DOHH2 (cell line): ENCODE data around the gene ADAMTS12.

ENCODE experiments used
- H3F3A ChIP-seq: fragments of 200-600 bp; sonication (generic), shearing (Covaris generic); 2 replicates; pipeline ENCODE4 v1.6.0; 2016; ENCODE audit warnings: antibody characterized with exemption, mild to moderate bottlenecking; ENCODE audit not compliant: control insufficient read depth, insufficient read depth
- H3K27ac ChIP-seq: fragments of 200-600 bp; sonication (generic); 2 replicates; pipeline ENCODE4 v1.5.1; 2014; ENCODE audit warnings: low read depth, mild to moderate bottlenecking, low read length, moderate library complexity
- H3K27me3 ChIP-seq: fragments of 200-600 bp; sonication (generic); 2 replicates; pipeline ENCODE4 v1.6.1; 2014; ENCODE audit warnings: mild to moderate bottlenecking, low read length, mixed read lengths; ENCODE audit not compliant: control insufficient read depth
- H3K36me3 ChIP-seq: fragments of 200-600 bp; sonication (generic); 2 replicates; pipeline ENCODE4 v1.6.1; 2014; ENCODE audit warnings: mild to moderate bottlenecking, low read length, moderate library complexity, mixed read lengths; ENCODE audit not compliant: control insufficient read depth
- H3K4me1 ChIP-seq: fragments of 200-600 bp; sonication (generic); 2 replicates; pipeline ENCODE4 v1.6.1; 2014; ENCODE audit warnings: mild to moderate bottlenecking, low read length, mixed read lengths; ENCODE audit not compliant: control insufficient read depth
- H3K4me2 ChIP-seq: fragments of 200-600 bp; sonication (generic); 2 replicates; pipeline ENCODE4 v1.6.0; 2014; ENCODE audit warnings: mild to moderate bottlenecking, low read length, moderate library complexity
- H3K4me3 ChIP-seq: fragments of 200-600 bp; sonication (generic); 2 replicates; pipeline ENCODE4 v1.5.1; 2014; ENCODE audit warnings: mild to moderate bottlenecking, low read length, mixed read lengths
- H3K79me2 ChIP-seq: fragments of 200-600 bp; sonication (generic); 2 replicates; pipeline ENCODE4 v1.6.1; 2014; ENCODE audit warnings: mild to moderate bottlenecking, low read length, mixed read lengths; ENCODE audit not compliant: control insufficient read depth
- H3K9me2 ChIP-seq: fragments of 200-600 bp; sonication (generic); replicated peaks from 2 replicates; pipeline ENCODE4 v1.6.1; 2014; ENCODE audit warnings: mild to moderate bottlenecking, low read length, mixed read lengths; ENCODE audit not compliant: control insufficient read depth
- H3K9me3 ChIP-seq: fragments of 200-600 bp; sonication (generic); 2 replicates; pipeline ENCODE4 v1.6.1; 2014; ENCODE audit warnings: antibody characterized with exemption, low read length, mixed read lengths; ENCODE audit not compliant: control insufficient read depth, insufficient read depth
- H4K20me1 ChIP-seq: fragments of 200-600 bp; sonication (generic); 2 replicates; pipeline ENCODE4 v1.6.0; 2014; ENCODE audit warnings: low read depth, mild to moderate bottlenecking, antibody characterized with exemption, low read length, moderate library complexity; ENCODE audit not compliant: control insufficient read depth, insufficient read depth
- CTCF ChIP-seq: fragments of 200-600 bp; sonication (generic); IDR thresholded peaks from one replicate; pipeline ENCODE4 v1.5.1; 2014; ENCODE audit warnings: antibody characterized with exemption, mild to moderate bottlenecking, low read depth, low read length; ENCODE audit not compliant: poor library complexity, severe bottlenecking
- EZH2phosphoT487 ChIP-seq: fragments of 200-600 bp; sonication (generic); IDR thresholded peaks from 2 replicates; pipeline ENCODE4 v1.6.1; 2017; ENCODE audit warnings: borderline replicate concordance, mild to moderate bottlenecking, antibody characterized with exemption, low read length, moderate library complexity, mixed read lengths

The ADAMTS12 gene

GRCh38 chr5:33711094-33711679 lies 180.6 kb downstream of the ADAMTS12 start:
- TF ChIP-seq EZH2phosphoT487, result no peak
- TF ChIP-seq CTCF, result no peak
- H3K9me2 ChIP-seq, result no peaks in the 10 kb centered on the region
- H4K20me1 ChIP-seq, result no peaks in the 10 kb centered on the region

GRCh38 chr5:33702867-33703266 lies 188.9 kb downstream of the ADAMTS12 start:
- Histone ChIP-seq H3K4me3 (no peak overlapping the region), H3K79me2 (no peaks in the 10 kb centered on the region), H3K36me3 (no peaks in the 10 kb centered on the region), H3K4me2 (no peak overlapping the region), H3K9me3 (no peaks in the 10 kb centered on the region), H3K27ac (no peak overlapping the region), H3K9me2 (no peaks in the 10 kb centered on the region), H3F3A (no peaks in the 10 kb centered on the region), H3K27me3 (no peaks in the 10 kb centered on the region), H3K4me1 (no peaks in the 10 kb centered on the region), H4K20me1 (no peaks in the 10 kb centered on the region)
- TF ChIP-seq CTCF, result no peak
- no peak for TF ChIP-seq EZH2phosphoT487

More at GRCh38 chr5:33711094-33711679, 180.6 kb downstream of the ADAMTS12 start:
- H3K4me3 ChIP-seq, result no peak overlapping the region
- no peaks in the 10 kb centered on the region for H3K4me1 ChIP-seq
- no peaks in the 10 kb centered on the region for H3K27me3 ChIP-seq
- H3K27ac ChIP-seq, result no peak overlapping the region
- H3K36me3 ChIP-seq, result no peaks in the 10 kb centered on the region
- H3F3A ChIP-seq, result no peaks in the 10 kb centered on the region
- no peak overlapping the region for H3K4me2 ChIP-seq
- H3K79me2 ChIP-seq, result no peaks in the 10 kb centered on the region
- H3K9me3 ChIP-seq, result no peaks in the 10 kb centered on the region

GRCh38 chr5:33701951-33702350 lies 189.8 kb downstream of the ADAMTS12 start:
- Histone ChIP-seq H3K79me2 (no peaks in the 10 kb centered on the region), H4K20me1 (no peaks in the 10 kb centered on the region), H3K9me2 (no peaks in the 10 kb centered on the region), H3K27me3 (no peaks in the 10 kb centered on the region), H3K4me2 (no peak overlapping the region), H3K27ac (no peak overlapping the region), H3K4me3 (no peak overlapping the region), H3K36me3 (no peaks in the 10 kb centered on the region), H3K9me3 (no peaks in the 10 kb centered on the region), H3F3A (no peaks in the 10 kb centered on the region), H3K4me1 (no peaks in the 10 kb centered on the region)
- no peak for TF ChIP-seq EZH2phosphoT487
- TF ChIP-seq CTCF, result no peak
